IPS-18c (cell line): Measurements from ENCODE around the gene FCAMR.
A peak's percentile ranks its signal among the peaks of the same experiment; 100 is the strongest.
"Not testable (repeated sequence)": the region's sequence is repeated elsewhere in the genome, so short reads cannot be mapped to it uniquely, and the experiment has no call there.

Source experiments
- H3K4me3 ChIP-seq: 2 replicates; pipeline ENCODE4 v1.7.0; 2013; ENCODE audit warnings: low read depth, mild to moderate bottlenecking, low read length, moderate library complexity; ENCODE audit not compliant: insufficient read depth
- H3K9me3 ChIP-seq: one replicate; pipeline ENCODE4 v1.6.1; 2013; ENCODE audit warnings: mild to moderate bottlenecking, low read length, moderate library complexity; ENCODE audit not compliant: control insufficient read depth, insufficient read depth

Gene FCAMR

DNA sequence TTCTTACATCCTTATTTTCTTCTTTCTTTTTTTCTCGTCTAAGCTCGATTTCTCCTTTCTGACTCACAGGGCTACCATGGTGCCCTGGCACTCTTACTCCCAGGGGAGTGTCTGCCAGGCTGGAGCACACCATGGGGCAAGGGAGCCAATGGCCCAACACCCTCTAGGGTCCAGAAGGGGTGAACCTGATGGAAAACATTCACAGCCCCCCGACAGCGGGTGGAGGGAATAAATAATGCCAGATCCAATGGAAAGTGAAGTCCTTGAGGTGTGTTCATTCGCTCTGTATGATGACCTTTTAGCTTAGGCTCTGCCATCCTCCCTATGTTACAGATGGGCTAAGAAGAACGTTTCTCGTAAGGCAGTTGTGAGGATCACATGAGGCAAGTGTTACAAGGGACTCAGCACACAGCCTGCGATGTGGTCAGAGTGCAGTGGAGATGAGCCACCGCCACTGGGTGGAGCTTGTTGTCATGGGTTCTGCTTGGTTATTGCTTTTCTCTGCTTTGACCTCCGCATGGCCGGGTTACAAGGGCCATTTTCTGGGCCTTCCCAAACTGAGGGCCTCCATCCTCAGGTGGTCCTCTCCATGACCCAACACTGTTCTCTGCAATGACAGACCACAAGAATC is 45.0 kb downstream of the FCAMR start:
- no peaks in the 10 kb centered on the region for H3K9me3 ChIP-seq

DNA sequence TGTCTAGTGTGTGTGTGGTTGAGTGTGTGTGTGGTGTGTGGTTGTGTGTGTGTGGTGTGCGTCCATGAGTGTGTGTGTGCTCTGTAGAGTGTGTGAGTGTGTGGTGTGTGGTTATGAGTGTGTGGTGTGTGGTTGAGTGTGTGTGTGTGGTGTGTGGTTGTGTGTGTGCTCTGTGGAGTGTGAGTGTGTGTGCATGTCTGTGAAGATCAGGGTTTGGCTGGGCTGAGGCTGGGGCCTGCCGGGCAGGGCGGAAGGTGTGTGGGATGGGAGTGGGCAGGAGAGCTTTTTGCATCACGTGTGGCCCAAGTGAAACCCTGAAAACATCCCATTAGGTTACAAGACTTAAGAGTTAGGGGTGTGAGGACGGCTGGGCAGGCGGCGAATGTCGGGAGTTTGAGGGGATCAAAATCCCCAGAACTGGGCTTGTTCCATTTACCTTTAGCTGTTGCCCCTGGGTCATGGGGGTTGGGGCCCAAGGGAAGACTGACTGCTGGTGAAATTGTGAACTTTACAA is 45.6 kb downstream of the FCAMR start:
- no peaks in the 10 kb centered on the region for H3K9me3 ChIP-seq
- no peak overlapping the region for H3K4me3 ChIP-seq

More for the DNA sequence above, 45.0 kb downstream of the FCAMR start:
- no peak overlapping the region for H3K4me3 ChIP-seq

DNA sequence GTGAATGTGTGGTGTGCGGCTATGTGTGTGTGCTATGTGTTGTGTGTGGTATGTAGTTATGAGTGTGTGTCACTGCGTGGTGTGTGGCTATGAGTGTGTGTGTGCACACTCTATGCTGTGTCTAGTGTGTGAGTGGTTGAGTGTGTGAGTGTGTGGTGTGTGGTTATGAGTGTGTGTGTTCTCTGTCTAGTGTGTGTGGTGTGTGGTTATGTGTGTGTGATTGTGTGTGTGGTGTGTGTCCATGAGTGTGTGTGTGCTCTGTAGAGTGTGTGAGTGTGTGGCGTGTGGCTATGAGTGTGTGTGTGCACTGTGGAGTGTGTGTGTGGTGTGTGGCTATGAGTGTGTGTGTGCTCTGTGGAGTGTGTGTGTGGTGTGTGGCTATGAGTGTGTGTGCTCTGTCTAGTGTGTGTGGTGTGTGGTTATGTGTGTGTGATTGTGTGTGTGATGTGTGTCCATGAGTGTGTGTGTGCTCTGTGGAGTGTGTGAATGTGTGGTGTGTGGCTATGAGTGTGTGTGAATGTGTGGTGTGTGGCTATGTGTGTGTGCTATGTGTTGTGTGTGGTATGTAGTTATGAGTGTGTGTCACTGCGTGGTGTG is 46.2 kb downstream of the FCAMR start:
- H3K9me3 ChIP-seq, H3K4me3 ChIP-seq: not testable (repeated sequence)

DNA sequence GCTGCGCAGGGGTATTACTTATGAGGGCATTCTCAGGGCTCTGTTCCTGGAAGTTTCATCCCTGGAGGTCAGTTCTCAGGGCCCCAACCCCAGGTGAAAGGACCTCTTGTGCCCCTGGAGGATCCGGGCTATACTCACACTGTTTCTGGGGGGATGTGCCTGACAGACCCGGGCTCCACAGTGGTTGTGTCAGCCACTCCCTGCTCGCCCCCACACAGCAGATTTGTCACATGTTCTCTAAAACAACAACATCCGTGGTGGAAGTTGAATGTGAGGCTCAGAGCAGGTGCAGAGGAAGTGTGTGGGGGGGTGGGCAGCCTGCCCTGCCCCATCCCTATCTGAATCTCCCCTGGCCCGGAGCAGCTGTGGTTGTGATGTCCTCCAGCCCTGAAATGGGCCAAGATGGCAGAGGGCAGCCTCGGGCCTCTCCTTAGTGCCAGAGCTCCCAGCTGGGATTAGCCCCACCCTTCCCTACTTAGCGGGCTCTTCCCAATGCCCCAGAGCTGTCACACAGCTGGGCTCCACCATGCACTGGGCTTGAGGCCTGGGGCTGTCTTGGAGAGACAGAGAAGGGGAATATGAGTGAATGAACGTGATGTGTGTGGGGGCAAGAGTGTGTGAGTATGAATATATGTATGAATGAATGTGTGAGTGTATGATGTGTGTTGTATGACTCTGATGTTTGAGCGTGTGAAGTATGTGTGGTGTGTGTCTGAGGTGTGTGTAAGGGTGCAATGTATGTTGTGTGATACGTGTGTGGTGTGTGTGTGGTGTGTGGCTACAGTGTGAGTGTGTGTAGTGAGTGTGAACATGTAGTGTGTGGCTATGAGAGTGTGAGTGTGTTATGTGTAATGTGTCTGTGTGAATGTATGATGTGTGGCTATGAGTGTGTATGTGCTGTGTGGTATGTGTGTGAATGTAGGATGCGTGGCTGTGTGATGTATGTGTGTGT is 47.0 kb downstream of the FCAMR start:
- Histone ChIP-seq H3K9me3 (no peaks in the 10 kb centered on the region), H3K4me3 (no peak overlapping the region)

DNA sequence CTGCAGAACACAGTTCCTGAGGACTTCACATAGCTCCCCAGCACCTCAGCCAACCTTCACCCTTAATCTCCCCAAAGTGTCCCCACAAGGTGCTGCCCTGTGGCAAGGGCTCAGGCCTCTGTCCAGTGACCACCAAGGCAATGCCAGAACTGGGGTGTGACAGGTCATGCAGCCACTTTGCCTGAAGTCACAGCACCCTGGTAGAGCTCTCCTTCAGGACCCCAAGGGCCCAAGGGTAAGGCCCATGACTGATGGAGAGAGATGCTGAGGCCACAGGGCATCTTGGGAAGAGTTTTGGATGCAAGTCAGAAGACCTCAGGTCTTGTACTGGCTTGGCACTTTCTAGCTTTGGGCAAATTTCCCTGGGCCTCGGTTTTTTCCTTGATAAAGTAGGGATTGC is 47.7 kb downstream of the FCAMR start:
- H3K9me3 ChIP-seq = no peaks in the 10 kb centered on the region
- no peak overlapping the region for H3K4me3 ChIP-seq

DNA sequence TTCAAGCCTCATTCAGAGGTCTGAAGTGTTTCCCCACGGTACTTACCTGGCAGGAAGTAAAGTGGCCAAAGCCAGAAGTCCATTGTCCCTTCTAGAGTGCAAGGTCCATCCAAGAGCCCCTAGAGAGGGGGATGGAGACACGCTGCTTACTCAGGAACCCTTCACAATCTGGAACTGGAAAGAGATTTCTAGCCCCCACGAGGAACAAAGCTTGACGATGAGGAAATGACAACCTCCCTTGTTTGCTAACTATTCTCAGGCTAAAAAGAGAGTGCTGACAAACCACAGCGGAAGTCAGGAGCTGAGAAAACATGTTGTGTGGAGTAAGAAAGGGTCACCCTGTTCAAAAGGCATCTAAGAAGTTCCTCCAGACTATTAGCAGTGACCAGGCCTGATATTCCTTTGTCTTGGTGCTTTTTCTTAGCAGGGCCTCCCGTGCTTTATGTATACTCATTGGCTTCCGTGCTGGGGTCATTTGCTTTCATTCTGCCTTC is 48.4 kb downstream of the FCAMR start, which contains the start of gene FCMR:
Gene FCMR, minus strand, starts transcription at position 170 of the 494 bp plus-strand sequence. Its CDS starts 87 bp downstream, at position 83.
- H3K9me3 ChIP-seq = no peaks in the 10 kb centered on the region
- no peak within 1 kb of the TSS for H3K4me3 ChIP-seq

DNA sequence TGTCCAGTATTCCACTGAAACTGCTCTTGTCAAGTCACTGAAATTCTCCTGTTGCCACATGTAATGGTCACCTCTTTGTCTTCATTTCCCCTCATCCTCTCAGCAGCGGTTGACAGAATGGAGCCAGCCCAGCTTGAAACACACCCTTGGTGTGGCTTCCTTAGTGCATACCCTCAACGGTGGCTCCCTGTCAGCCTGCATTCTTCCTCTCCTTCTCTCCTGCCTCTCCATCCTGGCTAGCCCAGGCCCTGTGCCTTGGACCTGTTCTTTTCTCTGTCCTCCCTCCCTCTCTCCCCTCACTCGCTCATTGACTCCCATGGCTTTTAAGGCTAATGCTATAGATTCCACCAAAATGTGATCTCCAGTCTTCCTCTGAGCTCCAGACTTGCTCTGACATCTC is 52.2 kb downstream of the FCAMR start:
- Histone ChIP-seq H3K9me3 (no peaks in the 10 kb centered on the region), H3K4me3 (no peak overlapping the region)

DNA sequence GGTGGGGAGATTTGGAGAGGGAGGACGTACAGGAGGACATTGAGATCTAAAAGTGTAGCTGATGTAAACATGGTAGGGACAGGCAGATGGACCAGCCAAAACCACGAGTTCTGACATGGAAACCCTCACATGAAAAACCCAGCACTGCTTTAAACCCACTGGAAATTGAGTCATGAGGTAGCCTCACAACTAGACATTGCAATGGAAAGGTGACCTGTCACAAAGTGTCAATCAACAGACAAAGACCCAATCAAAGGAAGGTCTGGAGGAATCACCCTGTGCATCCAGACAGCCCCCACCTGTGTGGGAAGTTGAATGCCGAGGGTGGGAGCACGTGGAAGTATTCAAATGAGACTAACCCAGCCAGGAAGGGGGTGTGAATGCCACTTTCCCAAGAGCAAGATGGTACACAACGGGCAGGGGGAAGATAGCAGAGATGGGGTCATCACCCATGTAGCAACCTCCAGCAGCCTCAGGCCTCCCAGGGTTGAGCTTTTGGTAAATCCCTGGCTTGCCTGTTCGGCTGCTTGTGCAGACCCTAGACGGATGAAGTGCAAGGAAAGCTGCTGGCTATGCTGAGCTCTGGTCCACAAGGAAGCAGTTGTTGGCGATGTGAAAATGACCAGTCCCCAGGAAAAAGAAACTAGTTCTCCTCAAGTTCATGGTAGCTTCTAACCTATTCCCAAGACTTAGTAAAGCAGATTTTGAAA is 54.1 kb downstream of the FCAMR start:
- Histone ChIP-seq H3K4me3 (no peak overlapping the region), H3K9me3 (no peaks in the 10 kb centered on the region)

DNA sequence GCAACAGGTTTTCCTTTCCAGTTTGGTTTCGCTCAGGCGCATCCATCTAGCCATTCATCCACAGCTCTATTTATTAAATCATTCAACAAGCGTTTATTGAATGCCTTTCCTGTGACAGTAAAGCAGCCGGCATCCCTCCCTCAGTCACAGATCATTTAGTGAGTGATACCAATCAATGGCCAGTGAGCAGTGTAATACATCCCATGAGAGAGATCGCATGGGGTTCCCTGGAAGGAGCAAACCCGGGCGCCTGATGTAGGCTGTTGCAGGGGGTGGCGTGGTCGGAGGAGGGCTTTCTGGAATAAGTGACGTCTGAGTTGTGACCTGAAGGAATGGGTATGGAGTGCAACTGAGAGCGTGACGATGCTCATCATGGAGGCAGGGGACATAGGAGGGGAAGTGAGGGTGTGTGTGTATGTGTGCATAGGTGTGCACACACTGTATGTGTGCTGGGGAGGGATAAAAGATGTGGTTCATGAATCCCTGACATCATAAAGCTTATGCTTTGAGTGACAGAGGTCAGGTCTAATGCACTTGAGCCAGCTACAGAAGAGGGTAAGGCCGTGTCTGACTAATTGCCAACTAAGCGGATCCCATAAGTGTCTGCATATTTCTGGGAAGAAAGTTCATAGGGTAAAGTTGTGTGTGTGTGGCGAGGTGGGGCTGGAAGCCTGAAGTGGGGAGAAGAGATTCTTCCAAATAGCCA is 55.1 kb downstream of the FCAMR start:
- no peak overlapping the region for H3K4me3 ChIP-seq
- no peaks in the 10 kb centered on the region for H3K9me3 ChIP-seq

DNA sequence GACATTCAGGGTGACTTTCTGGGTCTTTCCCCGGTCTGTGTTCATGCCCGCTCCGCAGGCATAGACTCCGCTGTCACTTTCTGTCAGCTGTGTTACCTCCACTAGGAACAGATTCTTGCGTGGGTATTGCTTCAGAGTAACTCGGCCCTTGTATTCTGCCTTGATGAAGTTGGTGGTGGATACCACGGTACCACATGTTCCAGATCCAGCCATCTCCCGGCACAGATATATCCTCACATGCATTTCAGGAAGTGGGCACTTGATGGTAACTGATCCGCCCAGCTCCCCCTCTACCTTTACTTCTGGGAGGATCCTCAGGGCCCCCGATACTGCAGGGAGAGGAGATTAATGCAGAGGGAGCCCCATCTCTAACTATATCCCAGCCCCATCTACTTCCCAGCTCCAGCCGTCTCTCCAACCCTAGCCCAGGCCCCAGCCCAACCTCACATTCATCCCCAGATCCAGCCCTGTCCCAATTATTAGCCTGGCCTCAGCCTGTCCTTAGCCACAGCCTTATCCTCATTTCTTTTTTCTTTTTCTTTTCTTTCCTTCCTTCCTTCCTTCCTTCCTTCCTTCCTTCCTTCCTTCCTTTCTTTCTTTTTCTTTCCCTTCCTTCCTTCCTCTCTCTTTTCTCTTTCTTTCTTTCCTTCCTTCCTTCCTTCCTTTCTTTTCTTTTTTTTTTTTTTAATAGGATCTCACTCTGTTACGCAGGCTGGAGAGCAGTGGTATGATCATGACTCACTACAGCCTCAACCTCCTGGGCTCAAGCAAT is 56.3 kb downstream of the FCAMR start:
- peaks cover 2% of the 10 kb centered on the region for H3K9me3 ChIP-seq
- H3K4me3 ChIP-seq = no peak overlapping the region

DNA sequence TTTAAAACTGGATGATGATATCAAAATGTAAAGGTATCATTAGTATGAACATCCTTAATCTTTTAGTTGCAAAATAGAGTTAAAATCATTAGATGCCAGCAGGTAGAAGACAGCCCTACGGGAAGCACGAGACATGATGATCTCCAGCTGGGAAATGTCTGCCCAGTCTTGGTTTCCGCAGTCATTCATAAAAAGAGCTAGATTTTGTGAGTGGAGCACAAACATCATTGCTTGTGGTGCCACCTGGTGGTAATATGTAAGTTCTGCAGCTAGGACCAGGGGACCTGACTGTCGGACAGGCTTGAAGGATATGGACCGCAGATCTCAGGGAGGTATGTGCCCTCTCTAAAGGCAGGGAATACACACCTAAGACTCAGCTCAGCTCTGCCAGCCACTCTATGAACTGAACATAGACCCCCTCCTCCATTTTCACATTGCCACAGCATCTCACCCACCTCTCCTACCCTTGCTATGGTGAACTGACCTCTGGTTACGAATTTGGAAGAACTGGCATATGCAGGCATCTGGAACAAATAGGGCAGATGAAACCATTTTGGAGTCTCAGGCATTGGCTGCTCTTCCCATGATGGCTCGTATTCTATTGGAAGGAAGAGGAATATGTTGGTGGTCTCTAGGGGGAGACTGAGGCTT is 57.7 kb downstream of the FCAMR start:
- H3K9me3 ChIP-seq = peaks cover 2% of the 10 kb centered on the region
- no peak overlapping the region for H3K4me3 ChIP-seq

DNA sequence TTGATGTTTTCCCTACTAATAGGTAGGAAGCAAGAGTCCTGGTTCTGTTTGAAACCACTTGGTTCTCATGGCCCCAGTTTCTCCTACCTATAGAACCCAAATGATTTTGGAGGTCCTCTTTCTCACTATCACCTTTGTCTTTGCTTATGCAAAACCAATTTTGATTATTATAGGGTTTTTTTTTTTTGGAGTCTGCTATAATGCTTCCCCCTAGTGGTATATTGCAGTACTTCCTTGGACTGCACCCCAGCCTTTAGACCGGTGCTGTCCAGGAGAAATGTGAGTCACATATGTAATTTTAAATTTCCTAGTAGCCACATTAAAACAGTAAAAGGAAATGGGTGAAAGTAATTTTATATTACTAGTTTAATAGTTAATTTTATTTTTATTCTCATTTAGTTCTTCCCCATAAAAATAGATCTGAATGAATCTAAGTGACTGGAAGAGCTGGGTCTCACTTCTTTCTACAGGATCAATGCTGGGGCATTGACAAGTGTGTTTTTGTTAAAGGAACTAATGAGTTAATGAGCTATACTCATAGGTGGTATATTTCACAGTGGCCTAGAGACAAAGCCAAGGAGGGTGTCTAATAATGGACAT is 59.1 kb downstream of the FCAMR start:
- H3K4me3 ChIP-seq = no peak overlapping the region
- peaks cover 2% of the 10 kb centered on the region for H3K9me3 ChIP-seq

DNA sequence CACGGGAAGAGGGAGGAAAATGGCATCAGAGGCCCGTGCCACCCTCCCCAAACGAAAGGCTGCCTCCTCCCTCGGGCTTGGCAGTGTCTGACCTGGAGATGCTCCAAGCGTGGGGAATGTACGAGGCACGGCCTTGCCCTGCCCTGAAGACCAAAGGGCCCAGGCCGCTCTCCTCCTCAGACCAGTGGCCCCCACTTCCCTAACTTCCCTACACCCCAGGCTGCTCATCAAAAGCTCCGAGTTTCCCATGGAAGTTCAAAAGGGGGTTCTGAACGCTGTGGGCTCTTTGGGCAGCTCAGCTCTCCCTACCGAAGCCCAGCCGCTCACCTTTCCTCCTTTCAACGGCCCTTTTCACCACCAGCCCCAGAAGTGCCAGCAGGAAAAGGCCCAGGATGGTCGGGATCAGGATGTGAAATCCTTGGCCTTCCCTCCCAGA is 60.4 kb downstream of the FCAMR start:
- H3K4me3 ChIP-seq = peak overlapping the region; percentile 62
- H3K9me3 ChIP-seq = peaks cover 2% of the 10 kb centered on the region

DNA sequence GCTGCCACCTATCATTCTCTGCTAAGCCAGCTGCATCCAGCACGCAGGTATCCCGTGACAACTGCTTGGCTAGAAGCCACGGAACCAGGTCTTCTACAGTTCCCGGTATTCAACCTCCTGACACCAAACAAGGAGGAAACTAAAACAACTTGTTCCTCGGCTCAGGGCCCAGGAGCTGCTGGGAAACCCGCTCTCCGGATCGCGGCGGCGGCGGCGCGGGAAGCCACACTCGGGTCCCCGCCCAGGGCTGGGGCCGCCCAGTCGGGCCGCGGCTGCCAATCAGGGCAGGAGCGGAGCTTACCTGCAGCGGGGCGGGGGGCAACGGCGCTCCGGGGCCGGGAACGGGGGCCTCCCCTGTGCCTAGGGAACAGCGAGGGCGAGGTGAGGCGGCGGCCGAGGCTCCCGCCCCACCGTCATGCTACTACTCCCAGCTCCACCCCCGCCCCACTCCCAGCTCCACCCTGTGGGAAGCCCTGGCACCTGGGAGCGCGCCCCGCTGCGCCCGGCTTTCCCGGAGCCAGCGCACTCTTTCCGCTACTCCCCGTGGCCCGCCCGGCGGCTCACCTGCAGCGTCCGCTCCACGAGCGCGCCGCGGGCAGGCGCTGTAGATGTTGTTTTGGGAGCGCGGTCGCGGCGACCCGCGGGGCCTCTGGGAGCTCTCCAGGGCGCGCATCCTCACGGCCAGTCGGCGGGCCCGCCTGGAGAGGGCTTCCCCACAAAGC is 60.9 kb downstream of the FCAMR start:
- peaks cover 2% of the 10 kb centered on the region for H3K9me3 ChIP-seq
- peak overlapping the region; percentile 62 for H3K4me3 ChIP-seq
